ENCODE data around the gene OSBPL3.

OSBPL3 gene

GRCh38 chr7:24871770-24872169 lies 108.2 kb downstream of the OSBPL3 start:
- no peak overlapping the region for H3K4me3 ChIP-seq (ENCODE audit: low read length)
- DNase-seq (ENCODE audit: low read depth): no peak
- no peak for TF ChIP-seq CTCF (conservative IDR thresholded peaks at IDR 0.05; ENCODE audit: low read depth, low read length)

GRCh38 chr7:24870766-24871165 lies 109.2 kb downstream of the OSBPL3 start:
- H3K4me3 ChIP-seq (ENCODE audit: low read length): no peak overlapping the region
- TF ChIP-seq CTCF (conservative IDR thresholded peaks at IDR 0.05; ENCODE audit: low read depth, low read length): no peak
- no peak for DNase-seq (ENCODE audit: low read depth)

- H3K4me3 ChIP-seq (ENCODE audit: low read length): no peak overlapping the region
- DNase-seq (ENCODE audit: low read depth): no peak
- TF ChIP-seq CTCF (conservative IDR thresholded peaks at IDR 0.05; ENCODE audit: low read depth, low read length): no peak
These were observed 110.4 kb downstream of the OSBPL3 start for GRCh38 chr7:24869572-24869971.

- DNase-seq (ENCODE audit: low read depth): no peak
- no peak for TF ChIP-seq CTCF (conservative IDR thresholded peaks at IDR 0.05; ENCODE audit: low read depth, low read length)
- no peak overlapping the region for H3K4me3 ChIP-seq (ENCODE audit: low read length)
These were observed 111.2 kb downstream of the OSBPL3 start for GRCh38 chr7:24868741-24869140.

GRCh38 chr7:24866004-24866615 lies 113.9 kb downstream of the OSBPL3 start:
- no peak overlapping the region for H3K4me3 ChIP-seq (ENCODE audit: low read length)
- no peak for DNase-seq (ENCODE audit: low read depth)
- no peak for TF ChIP-seq CTCF (conservative IDR thresholded peaks at IDR 0.05; ENCODE audit: low read depth, low read length)

- no peak overlapping the region for H3K4me3 ChIP-seq (ENCODE audit: low read length)
- no peak for TF ChIP-seq CTCF (conservative IDR thresholded peaks at IDR 0.05; ENCODE audit: low read depth, low read length)
- no peak for DNase-seq (ENCODE audit: low read depth)
These were observed 115.7 kb downstream of the OSBPL3 start for GRCh38 chr7:24864214-24864817.

- no peak for DNase-seq (ENCODE audit: low read depth)
- H3K4me3 ChIP-seq (ENCODE audit: low read length): no peak overlapping the region
- TF ChIP-seq CTCF (conservative IDR thresholded peaks at IDR 0.05; ENCODE audit: low read depth, low read length): no peak
These were observed 116.4 kb downstream of the OSBPL3 start for GRCh38 chr7:24863626-24864025.

All from retinal pigment epithelial cell (primary cell).